T-helper 22 cell (primary cell): ENCODE data around the gene CC2D1A.

ENCODE experiments used
- DNase-seq: peaks from one replicate; pipeline ENCODE4 v3.0.0-alpha.2; 2020; ENCODE audit warnings: low read depth

CC2D1A gene

DNA sequence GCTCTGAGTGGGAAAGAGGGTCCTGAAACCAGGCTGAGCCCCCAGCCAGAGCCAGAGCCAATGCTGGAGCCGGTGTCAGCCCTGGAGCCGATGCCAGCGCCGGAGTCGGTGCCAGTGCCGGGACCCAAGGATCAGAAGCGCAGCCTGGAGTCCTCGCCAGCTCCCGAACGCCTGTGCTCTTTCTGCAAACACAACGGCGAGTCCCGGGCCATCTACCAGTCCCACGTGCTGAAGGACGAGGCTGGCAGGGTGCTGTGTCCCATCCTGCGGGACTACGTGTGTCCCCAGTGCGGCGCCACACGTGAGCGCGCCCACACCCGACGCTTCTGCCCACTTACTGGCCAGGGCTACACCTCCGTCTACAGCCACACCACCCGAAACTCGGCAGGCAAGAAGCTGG, 28.7 kb upstream of the CC2D1A start:
- DNase-seq: no peak

DNA sequence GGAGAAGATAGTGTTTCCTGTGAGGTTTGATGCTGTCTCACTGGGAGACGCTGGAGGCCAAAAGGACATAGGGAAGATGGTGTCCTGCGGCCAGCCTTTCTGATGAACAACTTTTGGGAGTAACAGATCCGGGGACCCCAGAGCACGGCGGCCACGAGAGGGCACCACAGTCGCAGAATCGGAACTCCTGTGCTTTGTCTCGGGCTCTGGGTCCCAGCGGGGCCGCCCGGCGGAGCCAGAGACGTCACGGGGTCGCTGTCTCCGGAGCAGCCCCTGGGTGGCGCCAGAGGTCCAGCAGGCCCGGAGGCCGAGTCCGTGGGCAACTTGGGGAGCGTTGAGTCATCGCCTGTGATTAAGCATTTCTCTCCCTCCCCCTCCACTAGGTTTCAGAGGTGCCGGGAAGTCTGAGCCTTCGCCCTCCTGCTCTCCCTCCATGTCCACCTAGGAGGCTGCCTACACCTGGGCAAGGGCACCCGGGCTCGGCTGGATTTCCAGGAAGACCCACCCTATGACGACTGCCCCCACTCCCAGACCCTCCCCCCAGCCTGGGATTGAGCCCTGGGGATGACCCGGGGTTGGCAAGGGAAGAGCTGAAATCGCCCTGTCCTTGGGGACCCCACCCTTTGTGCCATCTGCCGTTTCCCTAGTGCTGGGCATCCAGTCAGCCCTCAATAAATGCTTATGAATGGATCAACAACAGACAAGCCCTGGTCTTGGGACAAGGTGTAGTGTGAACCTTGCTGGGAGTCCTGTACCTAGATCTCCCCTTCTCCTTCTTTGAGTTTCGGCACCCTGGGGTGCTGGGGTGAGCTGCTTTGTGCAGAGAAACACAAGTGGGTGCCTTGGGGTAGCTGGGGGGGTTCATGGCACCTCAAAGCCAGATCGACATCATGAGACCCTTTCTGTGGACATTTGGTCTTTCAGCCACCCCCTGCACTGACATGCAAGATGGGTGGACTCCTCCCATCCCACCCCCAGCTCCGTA, 25.6 kb upstream of the CC2D1A start:
- DNase-seq: peak; percentile 91

DNA sequence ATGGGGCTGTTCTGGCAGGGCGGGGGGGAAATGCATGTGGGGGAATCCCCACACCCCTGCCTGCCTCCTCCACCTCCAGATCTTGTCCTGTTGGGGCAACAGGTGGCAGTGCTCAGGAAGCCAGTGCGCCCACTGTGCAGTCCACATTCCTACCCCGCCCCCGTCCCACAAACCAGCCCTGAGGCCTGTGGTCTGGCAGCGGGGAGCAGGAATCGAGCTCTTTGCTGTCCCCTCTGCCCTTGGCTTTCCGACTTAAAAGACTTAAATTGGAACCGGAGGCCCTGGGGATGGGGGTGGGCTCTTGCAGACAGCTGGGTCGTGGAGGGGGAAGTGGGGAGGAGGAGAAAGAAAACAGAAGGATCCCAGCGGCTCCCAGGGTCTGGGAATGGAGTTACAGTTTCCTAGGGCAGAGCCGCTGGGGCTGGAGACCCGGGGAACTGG, 24.7 kb upstream of the CC2D1A start:
- DNase-seq: no peak

DNA sequence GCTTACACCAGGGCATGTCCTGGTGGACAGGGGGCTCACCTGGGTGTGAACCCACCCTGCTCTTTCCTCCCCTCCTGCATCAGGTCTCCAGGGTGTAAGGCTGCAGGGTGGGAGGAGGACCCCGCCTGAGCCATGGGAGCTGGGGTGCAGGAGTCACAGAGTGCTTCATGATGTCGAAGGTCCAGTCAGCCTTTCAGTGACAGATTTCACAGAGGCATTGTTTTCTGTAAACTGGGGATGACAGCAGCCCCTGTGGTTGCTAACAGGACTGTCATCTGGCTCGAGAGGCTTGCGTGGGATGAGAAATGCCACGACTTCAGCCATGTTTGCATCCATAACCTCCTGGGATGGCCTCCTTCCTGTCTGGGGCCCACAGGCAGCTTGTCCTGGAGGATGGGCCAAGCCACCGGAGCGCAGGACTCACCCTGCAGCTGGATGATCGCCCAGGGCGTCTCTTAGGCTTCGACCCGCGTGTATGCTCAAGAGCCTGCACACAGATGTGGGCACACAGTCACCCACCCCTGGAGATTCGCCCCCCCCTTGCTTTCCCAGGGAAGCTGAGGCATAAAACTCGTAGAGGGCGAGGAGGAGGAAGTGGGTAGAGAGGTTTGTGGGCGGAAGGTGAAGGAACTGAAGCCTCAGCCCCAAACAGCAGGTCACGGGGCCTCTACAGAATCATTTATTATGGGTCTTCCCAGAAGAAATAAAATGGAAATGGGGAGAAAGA, 24.1 kb upstream of the CC2D1A start:
- DNase-seq: peak; percentile 38

DNA sequence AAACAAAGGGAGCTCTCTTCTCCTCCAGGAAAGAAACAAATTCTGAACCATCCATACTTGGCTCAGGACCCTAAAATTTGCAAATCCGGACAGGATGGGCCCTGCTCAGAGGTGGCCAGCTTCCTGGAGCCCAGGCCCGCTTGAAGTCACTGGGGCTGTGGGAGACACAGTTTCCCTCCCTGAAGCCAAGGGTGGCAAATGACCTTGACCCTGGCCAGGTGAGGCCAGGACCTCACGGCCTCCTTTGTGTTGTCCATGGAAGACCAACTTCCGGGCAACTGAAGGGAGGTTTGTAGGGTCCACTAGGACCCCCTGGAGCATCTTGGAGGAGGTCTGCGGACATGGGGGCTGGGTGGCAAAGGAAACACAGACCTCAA, 23.6 kb upstream of the CC2D1A start:
- no peak for DNase-seq

DNA sequence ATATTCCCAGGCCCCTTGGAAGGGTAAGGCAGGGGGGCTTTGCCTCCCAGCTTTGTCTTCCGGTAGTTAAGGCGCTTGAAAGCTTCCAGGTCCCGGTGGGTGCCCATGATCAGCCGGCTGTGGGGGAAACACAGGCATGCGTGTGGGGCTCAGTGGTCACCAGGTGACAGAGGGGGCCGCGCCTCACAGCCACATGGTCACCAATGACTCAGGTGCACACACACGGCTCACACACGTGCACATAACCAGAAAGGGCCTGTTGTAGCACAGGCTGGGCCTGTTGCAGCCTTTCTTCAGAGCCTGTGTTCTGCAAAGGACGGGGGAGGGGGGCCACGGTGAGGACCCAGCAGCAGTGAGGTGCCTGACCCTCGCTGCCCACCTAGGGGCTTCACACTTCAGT, 23.2 kb upstream of the CC2D1A start:
- no peak for DNase-seq

DNA sequence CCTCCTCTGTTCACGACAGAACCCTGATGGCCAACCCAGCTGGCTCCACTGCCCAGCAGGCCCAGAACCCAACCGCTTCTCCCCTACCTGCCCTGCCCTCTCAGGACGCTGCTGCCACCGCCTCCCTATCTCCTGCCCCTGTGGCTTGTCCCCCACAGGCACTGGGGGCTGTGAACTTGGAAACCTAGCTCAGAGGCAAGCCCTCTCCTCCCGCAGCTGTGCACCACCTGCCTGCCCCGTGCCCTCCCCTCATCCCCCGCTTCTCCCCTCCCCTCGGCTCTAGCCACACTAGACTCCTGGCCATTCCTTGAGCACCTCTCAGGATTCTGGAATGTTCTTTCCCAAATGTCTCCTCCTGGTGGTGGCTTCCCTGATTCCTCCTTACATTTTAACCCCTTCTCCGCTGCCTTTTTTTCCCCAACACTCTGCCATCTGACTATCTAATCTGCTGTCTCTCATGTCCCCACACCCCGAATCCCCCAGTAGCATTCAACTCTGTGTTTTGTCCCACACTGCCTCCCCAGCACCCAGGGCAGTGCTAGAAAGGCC, 22.4 kb upstream of the CC2D1A start:
- DNase-seq: no peak

DNA sequence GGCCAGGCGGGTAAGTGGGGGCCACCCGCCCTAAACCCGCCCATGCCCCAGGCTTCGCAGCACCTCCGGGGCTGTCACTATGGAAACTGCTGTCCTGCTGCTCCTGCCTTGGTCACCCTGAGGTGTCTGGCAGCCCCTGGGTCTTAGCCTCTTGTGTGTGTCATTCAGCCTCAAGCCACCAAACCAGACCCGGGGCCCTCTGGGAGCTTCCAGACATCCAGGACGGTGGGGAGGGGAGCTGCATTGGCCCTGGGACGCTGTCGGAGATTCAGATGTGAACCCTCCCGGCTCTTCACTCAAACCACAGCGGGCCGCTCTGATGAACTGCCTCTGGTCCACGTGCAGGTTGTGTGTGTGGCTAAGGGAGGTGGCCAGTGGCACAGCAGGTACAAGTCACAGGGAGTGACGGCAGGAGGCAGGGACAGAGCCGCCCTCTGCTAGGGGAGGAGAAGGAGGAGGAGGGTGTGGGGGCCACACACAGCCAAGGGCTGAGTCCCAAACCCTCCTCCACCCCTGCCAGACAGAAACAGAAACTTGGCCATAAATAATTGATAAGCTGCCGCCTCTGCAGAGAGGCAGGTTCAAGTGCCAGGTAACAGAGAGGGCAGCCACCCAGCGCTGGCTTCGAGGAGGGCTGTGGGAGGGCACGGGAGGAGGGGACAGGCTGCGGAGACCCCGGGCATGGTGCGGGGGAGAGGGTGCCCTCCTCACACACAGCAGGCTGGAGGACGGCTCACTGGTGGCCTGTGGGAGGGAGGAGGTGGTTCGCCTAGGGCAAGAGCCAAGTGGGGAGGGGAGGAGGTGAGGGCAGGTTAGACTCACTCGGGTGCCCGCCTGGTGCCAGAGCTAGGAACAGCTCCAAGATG, 21.0 kb upstream of the CC2D1A start:
- DNase-seq: no peak

DNA sequence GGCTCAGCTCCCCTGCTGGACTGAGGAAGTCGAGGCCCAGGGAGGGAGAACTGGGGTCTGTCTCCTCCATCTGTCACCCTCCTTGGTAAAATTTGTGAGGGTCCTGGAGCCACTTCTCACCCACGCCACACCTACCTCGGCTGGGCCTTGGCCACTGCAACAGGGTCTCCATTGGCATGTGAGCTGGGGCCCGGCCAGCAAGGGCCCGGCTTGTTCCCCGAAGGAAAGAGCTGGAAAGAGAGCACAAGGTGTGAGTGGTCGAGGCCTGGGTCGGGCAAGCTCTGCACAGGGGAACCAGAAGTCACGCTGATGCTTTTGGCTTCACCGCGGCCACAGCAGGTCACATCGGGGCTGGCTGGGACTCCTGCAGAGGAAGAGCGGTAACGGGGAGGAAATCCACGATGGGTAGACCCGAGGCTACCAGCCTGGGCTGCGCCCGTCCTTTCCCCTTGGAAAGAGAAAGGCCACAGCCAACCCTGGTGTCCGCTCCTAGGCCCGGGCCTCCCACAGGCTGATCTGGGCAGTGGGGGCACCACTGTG, 20.1 kb upstream of the CC2D1A start:
- no peak for DNase-seq

DNA sequence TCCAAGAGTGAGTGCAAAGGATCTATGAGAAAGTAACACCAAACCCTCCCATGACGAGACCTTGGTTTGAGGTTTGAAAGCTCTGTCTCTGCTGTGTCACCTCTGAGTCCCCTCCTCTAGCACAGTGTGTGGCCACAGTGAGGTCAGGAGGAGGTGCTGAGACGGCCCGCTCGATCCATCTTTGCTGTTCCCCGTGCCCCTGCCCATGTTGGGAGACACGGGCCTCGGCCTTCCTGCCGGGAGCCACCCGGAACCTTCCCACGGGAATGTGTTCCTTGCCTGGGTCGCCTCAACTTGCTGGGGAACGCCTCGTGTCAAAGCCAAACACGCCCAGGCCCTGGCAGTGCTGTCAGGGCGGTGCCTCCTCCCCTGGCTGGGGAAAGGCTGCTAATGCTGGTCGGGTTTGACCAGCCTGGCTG, 19.0 kb upstream of the CC2D1A start:
- DNase-seq: no peak

DNA sequence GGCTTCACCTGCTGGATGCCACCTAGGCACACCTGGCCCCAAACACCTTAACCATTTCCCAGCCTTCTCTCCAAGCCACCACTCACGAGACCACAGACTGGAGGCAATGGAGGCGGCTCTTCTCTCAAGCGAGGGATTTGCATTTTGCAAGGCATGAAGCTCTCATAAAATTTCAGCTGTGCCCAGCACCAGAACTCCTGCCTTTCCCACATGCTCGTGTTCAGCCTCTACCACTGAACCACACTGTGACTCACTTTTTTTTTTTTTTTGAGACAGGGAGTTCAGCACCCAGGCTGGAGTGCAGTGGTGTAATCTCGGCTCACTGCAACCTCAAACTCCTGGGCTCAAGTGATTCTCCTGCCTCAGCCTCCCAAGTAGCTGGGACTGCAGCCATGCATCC, 18.5 kb upstream of the CC2D1A start:
- DNase-seq: no peak

DNA sequence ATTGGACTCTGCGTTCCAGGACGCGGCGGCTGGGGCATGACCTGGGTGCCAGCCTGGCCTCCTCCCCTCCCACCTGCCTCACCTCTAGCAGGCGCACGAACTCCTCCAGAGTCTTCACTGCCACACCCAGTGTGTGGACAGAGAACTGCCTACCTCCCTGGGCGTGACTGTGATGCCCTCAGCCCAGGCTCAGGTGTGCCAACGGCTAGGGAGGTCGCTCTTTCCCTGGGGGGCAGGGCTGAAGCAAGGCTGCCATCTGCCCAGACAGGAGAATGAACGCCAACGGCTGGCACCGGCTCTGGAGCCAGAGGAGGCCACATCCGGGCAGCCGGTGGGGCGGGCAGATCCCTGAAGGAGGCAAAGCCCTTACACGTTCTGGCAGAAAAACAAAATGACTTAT, 17.7 kb upstream of the CC2D1A start:
- no peak for DNase-seq

DNA sequence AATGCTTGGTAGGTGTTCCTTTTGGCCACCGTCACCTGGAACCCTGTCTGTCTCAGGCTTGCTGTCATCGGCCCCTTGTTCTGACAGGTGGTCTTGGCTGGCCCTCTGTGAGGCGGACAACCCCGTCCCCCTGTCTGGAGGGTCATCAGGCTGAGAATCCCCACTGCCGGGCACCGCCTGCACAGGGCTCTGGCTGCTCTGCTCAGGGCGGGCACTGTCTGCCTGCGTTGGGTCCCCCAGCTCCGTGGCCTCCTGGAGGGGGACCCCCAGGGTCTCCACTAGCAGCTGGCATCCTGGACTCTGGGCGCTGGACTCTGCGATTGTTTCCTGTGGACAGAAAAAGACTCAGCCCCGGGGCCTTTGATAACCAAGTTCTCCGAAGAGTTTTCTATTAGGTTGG, 15.9 kb upstream of the CC2D1A start:
- DNase-seq: no peak

DNA sequence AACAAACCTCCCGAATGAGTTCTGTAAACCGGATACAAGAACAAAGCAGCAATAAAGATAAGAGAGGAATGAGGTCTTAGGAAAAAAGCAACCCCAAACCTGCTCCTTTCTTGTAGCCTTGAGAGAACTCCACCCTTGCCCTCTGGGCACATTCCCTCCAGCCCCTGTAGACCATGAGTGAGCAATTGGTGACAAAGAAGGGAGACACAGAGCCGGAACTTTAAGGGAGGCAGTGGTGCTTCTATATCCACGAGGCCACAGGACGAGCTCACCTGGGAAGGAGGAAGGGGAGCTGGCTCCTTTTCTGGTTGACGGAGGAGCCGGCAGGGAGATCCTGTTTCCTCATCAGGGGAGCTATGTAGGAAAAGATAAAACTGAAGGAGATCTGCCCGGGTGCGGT, 13.1 kb upstream of the CC2D1A start:
- DNase-seq: no peak

DNA sequence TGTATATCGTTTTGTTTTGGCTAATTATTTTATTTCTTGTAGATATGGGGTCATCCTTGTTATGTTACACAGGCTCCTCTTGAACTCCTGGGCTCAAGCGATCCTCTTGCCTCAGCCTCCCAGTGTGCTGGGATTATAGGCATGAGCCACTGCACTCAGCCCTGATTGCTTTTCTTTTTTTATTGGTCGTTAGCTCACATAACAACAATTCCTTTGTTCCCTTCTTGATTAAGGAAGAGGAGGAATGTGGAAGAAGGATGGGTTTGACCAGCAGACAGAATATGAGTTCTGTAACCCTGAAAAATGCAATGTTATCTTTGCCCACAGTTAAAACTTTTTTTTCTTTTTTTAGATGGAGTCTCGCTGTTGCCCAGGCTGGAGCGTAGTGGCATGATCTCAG, 11.4 kb upstream of the CC2D1A start:
- no peak for DNase-seq

DNA sequence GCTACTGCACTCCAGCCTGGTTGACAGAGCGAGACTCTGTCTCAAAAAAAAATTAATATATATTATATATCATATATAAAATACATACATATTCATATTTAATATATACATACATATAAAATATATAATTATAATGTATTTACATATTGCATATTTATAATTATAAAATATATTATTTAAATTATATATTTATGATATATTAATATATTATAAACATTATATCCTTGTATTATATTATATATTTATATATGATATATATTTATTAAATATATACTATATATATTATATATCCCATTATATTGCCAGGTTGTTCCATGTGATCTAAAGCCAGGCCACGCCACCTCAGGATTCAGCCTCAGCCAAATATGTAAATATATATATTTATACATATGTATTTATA, 9.8 kb upstream of the CC2D1A start:
- DNase-seq: no peak

DNA sequence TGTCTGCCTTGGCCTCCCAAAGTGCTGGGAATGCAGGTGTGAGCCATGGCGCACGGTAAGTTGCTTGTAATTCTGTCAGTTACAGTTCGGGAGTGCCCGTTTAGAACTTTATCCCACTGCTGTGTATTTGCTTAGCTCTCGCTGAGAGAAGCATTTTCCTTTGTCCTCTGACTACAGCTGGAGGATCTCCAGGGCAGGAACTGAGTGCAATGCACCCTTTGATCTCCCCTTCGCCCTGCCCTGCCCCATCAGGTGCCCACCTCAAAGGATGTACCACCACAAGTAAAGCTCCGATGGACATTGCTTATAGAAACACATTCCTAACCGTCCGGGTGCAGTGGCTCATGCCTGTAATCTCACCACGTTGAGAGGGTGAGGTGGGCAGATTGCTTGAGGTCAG, 6.6 kb upstream of the CC2D1A start:
- no peak for DNase-seq

DNA sequence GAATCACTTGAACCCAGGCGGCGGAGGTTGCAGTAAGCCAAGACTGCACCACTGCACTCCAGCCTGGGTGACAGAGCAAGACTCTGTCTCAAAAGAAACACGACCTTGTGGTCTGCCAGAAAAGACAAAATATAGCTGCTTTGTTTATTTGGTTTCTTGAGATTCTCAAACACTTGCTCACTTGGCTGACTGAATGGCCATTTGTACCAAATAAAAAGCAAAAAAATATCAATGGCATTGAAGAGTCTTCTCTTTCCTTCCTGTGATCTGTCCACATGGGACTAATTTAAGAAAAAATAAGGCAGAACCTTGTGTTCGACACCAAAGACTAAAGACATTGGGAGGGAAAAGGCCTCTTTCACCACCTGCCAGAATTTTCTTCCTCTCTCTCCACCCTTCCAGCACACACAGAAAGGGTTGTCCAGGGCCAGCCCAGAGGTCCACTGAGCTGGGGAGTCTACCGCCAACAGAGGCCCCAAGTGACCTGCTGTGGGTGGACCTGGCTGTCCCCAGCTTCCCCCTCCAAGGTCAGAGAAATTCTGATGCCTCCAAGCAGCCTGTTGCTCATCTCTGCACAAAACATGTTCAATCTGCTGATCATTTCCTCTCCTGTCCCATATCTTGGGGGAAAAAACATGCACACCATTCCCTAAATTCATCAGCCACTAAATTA, 6.0 kb upstream of the CC2D1A start:
- DNase-seq: no peak

DNA sequence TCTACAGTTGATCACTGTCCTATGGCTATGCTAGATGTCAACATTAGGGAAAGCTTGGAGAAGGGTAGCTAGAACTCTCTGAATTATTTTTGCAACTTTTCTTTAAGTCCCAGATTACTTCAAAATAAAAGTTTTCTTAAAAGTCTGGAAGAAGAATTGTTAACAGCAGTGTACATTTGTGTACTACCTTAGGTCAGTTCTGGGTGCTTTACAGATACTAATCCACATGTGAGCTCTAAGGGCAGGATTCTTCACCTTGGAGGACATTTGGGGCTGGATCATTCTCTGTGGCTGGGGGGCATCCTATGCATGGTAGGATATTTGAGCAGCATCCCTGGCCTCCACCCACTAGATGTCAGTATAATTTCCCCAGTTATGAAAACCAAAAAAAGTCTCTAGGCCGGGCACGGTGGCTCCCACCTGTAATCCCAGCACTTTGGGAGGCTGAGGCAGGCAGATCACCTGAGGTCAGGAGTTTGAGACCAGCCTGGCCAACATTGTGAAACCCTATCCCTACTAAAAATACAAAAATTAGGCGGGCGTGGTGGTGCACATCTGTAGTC, 2.9 kb upstream of the CC2D1A start:
- no peak for DNase-seq

DNA sequence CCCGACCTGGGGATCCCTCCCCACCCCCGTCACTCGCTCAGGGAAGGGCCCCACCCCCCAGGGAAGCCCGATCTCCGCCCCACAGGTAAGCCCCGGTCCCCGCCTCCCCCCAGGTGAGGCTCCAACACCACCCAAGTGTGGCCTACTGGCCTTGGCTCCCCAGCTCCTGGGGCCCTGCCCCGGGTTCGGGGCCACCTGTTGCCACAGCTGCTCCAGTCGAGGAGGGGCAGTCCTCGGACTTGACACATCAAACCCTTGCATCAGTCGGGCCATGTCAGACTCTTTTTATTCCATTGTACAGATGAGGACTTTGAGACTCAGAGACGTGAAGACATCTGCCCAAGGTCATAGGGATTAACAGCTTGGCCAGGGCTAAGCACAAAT, 512 bp downstream of the CC2D1A start:
- DNase-seq: peak; percentile 20

DNA sequence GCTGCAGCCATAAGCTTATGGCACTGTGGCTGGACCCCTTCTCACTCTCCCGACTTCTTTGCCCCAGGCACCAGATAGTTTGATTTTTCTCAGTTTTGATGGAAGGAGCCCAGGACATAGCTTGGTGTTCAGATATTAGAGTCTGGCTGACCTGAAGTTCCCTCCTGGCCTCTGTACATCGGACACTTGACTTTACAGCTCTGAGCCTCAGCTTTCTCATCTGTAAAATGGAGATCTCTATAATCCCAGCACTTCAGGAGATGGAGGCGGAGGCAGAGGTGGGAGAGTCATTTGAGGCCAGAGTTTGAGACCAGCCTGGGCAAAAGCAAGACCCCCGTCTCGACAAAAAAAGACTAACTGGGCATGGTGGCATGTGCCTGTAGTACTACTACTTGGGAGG, 909 bp downstream of the CC2D1A start:
- no peak for DNase-seq
